Stimulated activated naive CD8-positive, alpha-beta T cell treated with anti-CD3 and anti-CD28 coated beads, Interleukin-15, Interleukin-2, amounts not matched to agents 100 ng/mL and 50 ng/mL, for 24 hours (primary cell): ENCODE measurements around the gene ADAMTS13.

ENCODE experiments used
- H3K27ac Mint-ChIP-seq: one replicate; pipeline ENCODE4 v1.8.0; 2021; ENCODE audit warnings: mild to moderate bottlenecking, mixed read lengths
- H3K27me3 Mint-ChIP-seq: one replicate; pipeline ENCODE4 v1.8.0; 2021; ENCODE audit warnings: mixed read lengths
- H3K36me3 Mint-ChIP-seq: one replicate; pipeline ENCODE4 v1.8.0; 2021; ENCODE audit warnings: low read depth, mixed read lengths
- H3K4me1 Mint-ChIP-seq: one replicate; pipeline ENCODE4 v1.8.0; 2021; ENCODE audit warnings: low read depth, mixed read lengths
- H3K4me3 Mint-ChIP-seq: one replicate; pipeline ENCODE4 v1.8.0; 2021; ENCODE audit warnings: mild to moderate bottlenecking, mixed read lengths
- H3K9me3 Mint-ChIP-seq: one replicate; pipeline ENCODE4 v1.8.0; 2021; ENCODE audit warnings: mixed read lengths

Gene ADAMTS13

DNA sequence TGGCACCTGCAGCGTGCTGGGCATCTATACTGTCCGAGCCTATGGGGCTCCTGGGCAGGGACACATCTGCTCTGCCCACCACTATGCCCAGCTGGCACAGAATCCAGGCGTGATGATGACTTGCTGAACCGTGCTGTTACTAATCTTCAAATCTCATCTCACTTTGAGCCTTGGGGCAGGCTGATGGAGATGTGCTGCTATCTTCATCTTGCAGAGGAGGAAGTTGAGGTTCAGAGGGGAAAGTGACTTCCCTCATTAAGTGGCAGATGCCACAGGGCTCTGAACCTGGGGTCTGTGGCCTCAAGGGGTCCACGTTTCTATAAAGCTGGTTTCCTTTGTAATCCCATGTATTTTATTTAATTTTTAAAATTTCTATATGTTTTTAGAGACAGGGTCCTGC, 52.0 kb downstream of the ADAMTS13 start:
- Mint-ChIP-seq H3K36me3 (no peaks in the 10 kb centered on the region), H3K4me3 (no peak overlapping the region), H3K27me3 (no peaks in the 10 kb centered on the region), H3K4me1 (no peaks in the 10 kb centered on the region), H3K27ac (no peak overlapping the region), H3K9me3 (no peaks in the 10 kb centered on the region)

DNA sequence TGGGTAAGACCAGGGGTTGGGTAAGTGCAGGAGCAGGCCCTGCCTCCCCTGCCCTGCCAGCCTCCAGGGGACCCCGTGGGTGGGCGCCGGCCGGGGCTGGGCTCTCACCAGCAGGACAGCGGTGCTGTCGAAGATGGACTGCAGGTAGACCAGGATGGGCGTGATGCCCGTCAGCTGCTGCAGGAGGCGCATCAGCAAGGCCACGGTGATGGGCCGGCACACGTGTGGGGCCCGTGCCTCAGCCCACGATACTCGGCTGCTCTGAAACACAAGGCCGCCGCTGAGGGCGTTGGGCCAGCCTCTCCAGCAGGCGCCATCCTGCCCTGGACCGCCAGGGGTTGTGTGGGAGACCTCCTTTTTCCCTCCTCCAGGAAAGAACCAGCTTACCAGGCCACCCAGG, 52.7 kb downstream of the ADAMTS13 start:
- H3K4me3 Mint-ChIP-seq = no peak overlapping the region
- H3K36me3 Mint-ChIP-seq = no peaks in the 10 kb centered on the region
- H3K27me3 Mint-ChIP-seq = no peaks in the 10 kb centered on the region
- H3K4me1 Mint-ChIP-seq = peaks cover 6% of the 10 kb centered on the region
- H3K27ac Mint-ChIP-seq = no peak overlapping the region
- H3K9me3 Mint-ChIP-seq = no peaks in the 10 kb centered on the region

DNA sequence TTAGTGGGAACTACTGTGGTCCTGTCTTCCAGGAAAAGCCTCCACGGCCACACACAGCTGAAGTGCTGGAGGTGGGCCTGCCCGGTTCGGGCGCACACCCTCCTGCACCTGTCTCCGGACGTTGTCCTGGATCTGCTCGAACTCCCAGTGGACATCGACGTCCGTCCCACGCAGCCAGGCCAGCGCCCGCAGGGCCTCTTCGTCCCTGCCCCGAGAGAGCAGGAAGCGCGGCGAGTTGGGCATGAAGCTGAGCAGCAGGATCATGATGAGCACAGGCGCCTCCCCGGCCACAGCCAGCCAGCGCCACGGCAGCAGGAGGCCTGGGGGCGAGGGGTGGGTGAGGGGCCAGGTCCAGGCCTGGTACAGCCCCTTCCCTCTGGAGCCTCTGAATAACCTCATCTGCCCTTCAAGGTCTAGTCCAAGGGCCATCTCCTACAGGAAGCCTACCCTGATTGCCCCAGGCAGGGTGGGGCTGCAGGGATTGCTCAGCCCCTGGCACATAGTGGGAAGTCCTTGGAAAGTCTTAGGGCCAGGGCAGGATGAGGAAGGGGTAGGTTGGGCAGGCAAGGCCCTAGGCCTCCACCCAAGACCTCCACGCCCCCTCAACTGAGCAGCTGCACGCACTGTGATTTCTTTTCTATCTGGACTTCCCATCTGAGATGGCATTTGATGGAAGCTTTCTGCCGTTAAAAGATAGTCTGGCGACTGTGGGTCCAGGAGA, 53.3 kb downstream of the ADAMTS13 start:
- Mint-ChIP-seq H3K4me3 (no peak overlapping the region), H3K27me3 (no peaks in the 10 kb centered on the region)

GRCh38 chr9:133476036-133476931, 54.1 kb downstream of the ADAMTS13 start:
- peaks cover 9% of the 10 kb centered on the region for H3K4me1 Mint-ChIP-seq
- H3K27me3 Mint-ChIP-seq = no peaks in the 10 kb centered on the region
- H3K36me3 Mint-ChIP-seq = no peaks in the 10 kb centered on the region
- H3K27ac Mint-ChIP-seq = no peak overlapping the region
- no peaks in the 10 kb centered on the region for H3K9me3 Mint-ChIP-seq
- H3K4me3 Mint-ChIP-seq = no peak overlapping the region

More for the DNA sequence above, 53.3 kb downstream of the ADAMTS13 start:
- peaks cover 9% of the 10 kb centered on the region for H3K4me1 Mint-ChIP-seq
- H3K9me3 Mint-ChIP-seq = no peaks in the 10 kb centered on the region
- no peaks in the 10 kb centered on the region for H3K36me3 Mint-ChIP-seq
- H3K27ac Mint-ChIP-seq = no peak overlapping the region

DNA sequence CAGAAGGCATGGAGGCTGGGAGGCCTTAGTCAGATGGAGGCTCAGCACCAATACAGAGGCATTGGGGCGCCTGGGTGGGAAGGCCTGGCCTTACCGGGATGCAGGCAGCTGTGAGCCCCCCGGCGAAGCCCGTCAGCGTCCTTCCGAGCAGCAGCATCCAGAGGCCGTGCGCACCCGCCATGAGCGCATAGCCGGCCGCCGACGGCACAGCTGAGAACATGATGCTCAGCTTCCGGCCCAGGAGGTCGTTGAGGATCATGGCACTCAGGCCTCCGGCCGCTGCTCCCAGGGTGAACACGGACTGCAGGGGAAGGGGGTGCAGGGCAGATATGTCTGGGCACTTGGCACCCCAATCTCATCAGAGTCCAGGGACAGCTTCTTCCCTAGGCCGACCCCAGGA, 54.8 kb downstream of the ADAMTS13 start:
- peaks cover 9% of the 10 kb centered on the region for H3K4me1 Mint-ChIP-seq
- H3K4me3 Mint-ChIP-seq = no peak overlapping the region
- no peaks in the 10 kb centered on the region for H3K27me3 Mint-ChIP-seq
- H3K9me3 Mint-ChIP-seq = no peaks in the 10 kb centered on the region
- H3K27ac Mint-ChIP-seq = no peak overlapping the region
- H3K36me3 Mint-ChIP-seq = no peaks in the 10 kb centered on the region

- Mint-ChIP-seq H3K27me3 (no peaks in the 10 kb centered on the region), H3K27ac (no peak overlapping the region), H3K36me3 (no peaks in the 10 kb centered on the region), H3K9me3 (no peaks in the 10 kb centered on the region), H3K4me3 (peak overlapping the region; percentile 81), H3K4me1 (peaks cover 9% of the 10 kb centered on the region)
These were observed 55.3 kb downstream of the ADAMTS13 start for GRCh38 chr9:133477461-133477860.

GRCh38 chr9:133477992-133478850, 56.1 kb downstream of the ADAMTS13 start:
- Mint-ChIP-seq H3K4me3 (peak overlapping the region; percentile 81), H3K4me1 (peaks cover 9% of the 10 kb centered on the region), H3K27ac (no peak overlapping the region), H3K9me3 (no peaks in the 10 kb centered on the region), H3K36me3 (no peaks in the 10 kb centered on the region), H3K27me3 (no peaks in the 10 kb centered on the region)

DNA sequence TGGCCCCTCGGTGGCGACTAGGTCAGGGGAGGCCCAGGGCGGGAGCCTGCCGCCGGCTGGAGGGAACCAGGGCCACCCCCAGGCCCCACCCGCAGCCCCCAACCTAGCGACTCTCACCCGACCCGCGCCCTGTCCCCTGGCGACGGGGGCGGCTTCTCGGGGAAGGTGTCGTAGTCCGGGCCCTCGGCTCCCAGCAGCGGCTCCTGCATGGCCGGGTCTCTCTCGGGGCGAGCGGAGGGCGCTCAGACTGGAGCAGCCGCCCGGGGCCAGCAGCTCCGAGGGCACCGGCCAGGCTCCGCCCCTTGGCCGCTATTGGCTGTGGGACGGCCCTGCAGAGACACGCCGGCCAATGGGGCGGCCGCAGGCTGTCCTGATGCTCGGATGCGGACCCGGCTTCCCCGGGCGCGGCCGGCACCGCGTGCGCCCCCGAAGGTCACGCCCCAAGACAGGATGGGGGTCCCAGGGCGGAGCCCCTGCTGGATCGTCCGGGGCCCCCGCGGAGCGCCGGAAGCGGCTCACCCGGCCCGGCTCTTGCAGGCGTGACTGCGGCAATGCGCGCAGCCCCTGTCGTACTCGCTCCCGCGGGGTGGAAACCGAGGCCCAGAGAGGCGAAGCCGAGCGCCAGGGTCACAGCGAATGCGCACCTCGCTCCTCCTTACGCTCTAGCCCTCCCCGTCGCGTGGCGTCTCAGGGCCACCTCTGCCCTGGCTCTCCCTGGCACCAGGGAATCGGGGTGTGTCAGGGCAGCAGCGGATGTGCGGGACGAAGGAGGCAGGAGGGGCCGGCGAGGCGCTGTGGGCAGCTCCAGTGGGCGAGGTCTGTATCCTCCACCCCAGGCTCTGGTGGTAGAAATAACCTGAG, 56.9 kb downstream of the ADAMTS13 start, which contains the start of gene SLC2A6:
TSS of gene SLC2A6 (minus strand) at position 249 of the 861 bp plus-strand sequence. CDS start at position 209, 40 bp downstream.
- peak within 1 kb of the TSS; percentile 81 for H3K4me3 Mint-ChIP-seq
- no peaks in the 10 kb centered on the region for H3K27me3 Mint-ChIP-seq
- H3K9me3 Mint-ChIP-seq = no peaks in the 10 kb centered on the region
- peaks cover 9% of the 10 kb centered on the region for H3K4me1 Mint-ChIP-seq
- no peaks in the 10 kb centered on the region for H3K36me3 Mint-ChIP-seq
- H3K27ac Mint-ChIP-seq = peak within 1 kb of the TSS; percentile 67

GRCh38 chr9:133483611-133484010, 61.4 kb downstream of the ADAMTS13 start:
- Mint-ChIP-seq H3K27ac (no peak overlapping the region), H3K4me1 (peaks cover 14% of the 10 kb centered on the region), H3K27me3 (no peaks in the 10 kb centered on the region), H3K9me3 (no peaks in the 10 kb centered on the region), H3K4me3 (no peak overlapping the region), H3K36me3 (no peaks in the 10 kb centered on the region)

GRCh38 chr9:133484671-133485437, 62.7 kb downstream of the ADAMTS13 start:
- H3K27me3 Mint-ChIP-seq = no peaks in the 10 kb centered on the region
- H3K27ac Mint-ChIP-seq = no peak overlapping the region
- no peak overlapping the region for H3K4me3 Mint-ChIP-seq
- peaks cover 8% of the 10 kb centered on the region for H3K4me1 Mint-ChIP-seq
- no peaks in the 10 kb centered on the region for H3K9me3 Mint-ChIP-seq
- no peaks in the 10 kb centered on the region for H3K36me3 Mint-ChIP-seq

GRCh38 chr9:133485531-133486260, 63.5 kb downstream of the ADAMTS13 start:
- peaks cover 6% of the 10 kb centered on the region for H3K4me1 Mint-ChIP-seq
- H3K27ac Mint-ChIP-seq = no peak overlapping the region
- H3K9me3 Mint-ChIP-seq = no peaks in the 10 kb centered on the region
- no peaks in the 10 kb centered on the region for H3K36me3 Mint-ChIP-seq
- H3K27me3 Mint-ChIP-seq = no peaks in the 10 kb centered on the region
- peak overlapping the region; percentile 45 for H3K4me3 Mint-ChIP-seq

GRCh38 chr9:133487331-133487725, 65.2 kb downstream of the ADAMTS13 start:
- Mint-ChIP-seq H3K4me3 (no peak overlapping the region), H3K9me3 (no peaks in the 10 kb centered on the region), H3K36me3 (no peaks in the 10 kb centered on the region), H3K27ac (no peak overlapping the region), H3K27me3 (no peaks in the 10 kb centered on the region), H3K4me1 (peaks cover 6% of the 10 kb centered on the region)

DNA sequence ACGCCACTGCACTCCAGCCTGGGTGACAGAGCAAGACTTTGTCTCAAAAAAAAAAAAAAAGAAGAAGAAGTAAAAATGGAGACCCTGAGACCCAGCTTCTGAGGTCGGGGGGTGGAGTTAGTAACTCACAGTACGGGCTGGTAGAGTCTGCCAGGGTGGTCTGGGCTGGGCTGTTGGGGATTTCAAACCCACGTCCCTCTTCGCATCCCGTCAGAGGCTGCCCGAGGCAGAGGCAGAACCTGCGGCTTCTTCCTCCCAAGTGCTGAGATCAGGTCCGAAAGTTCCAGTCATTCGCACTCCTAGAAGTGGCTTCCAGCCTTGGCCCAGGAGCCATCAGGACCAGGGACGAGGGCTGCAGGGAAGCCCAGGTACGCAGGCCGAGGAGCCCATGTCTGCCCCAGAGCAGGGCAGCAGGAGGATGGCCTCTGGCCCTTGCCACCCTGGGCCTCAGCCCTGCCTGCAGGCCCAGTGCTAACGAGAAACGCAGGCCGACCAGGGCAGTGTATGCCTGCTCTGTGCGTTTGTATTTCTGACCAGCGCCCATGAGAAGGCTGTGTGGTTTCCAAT, 66.6 kb downstream of the ADAMTS13 start:
- Mint-ChIP-seq H3K4me1 (peaks cover 6% of the 10 kb centered on the region), H3K36me3 (no peaks in the 10 kb centered on the region), H3K9me3 (no peaks in the 10 kb centered on the region), H3K27me3 (no peaks in the 10 kb centered on the region), H3K4me3 (no peak overlapping the region), H3K27ac (no peak overlapping the region)
